T-helper 2 cell treated with Interferon-gamma antibody and Interleukin-4, amounts not matched to agents 100 ng/mL and 5 ng/mL, for 36 hours (primary cell): ENCODE results near the gene INHBC. TPM values are rescaled to one million over a fixed set of nuclear protein-coding genes. Genes with fewer than 3 reads are reported as not detected.
"Not testable (repeated sequence)": the region's sequence is repeated elsewhere in the genome, so short reads cannot be mapped to it uniquely, and the experiment has no call there.

Experiments
- intact Hi-C: fragments of 100-400 bp; cut with micrococcal nuclease; formaldehyde crosslinking; loops from one replicate; pipeline ENCODE4 v1.15.1; 2023
- total RNA-seq: library from RNA; stranded (reverse); gene quantifications from 2 replicates; pipeline ENCODE4 v1.2.3, GENCODE V29; 2022

The INHBC gene
- not detected in 2 replicates for total RNA-seq

GRCh38 chr12:57434517-57435223 is at the start of gene INHBC:
Gene INHBC (plus strand): TSS chr12:57434784. CDS start chr12:57434887, 103 bp downstream.
- intact Hi-C loops = no loop called here

GRCh38 chr12:57385586-57385985 is 49.0 kb upstream of the INHBC start:
- intact Hi-C loops = no loop called here

- intact Hi-C loops = no loop called here
Observed at GRCh38 chr12:57386187-57386720, 48.3 kb upstream of the INHBC start.

- intact Hi-C loops = no loop called here
Observed at GRCh38 chr12:57388425-57388824, 46.2 kb upstream of the INHBC start.

- intact Hi-C loops = no loop called here
Observed at GRCh38 chr12:57389033-57389432, 45.6 kb upstream of the INHBC start.

GRCh38 chr12:57390174-57390573 is 44.4 kb upstream of the INHBC start:
- intact Hi-C loops = no loop called here

GRCh38 chr12:57395121-57395520 is 39.5 kb upstream of the INHBC start:
- intact Hi-C loops = no loop called here

GRCh38 chr12:57397441-57397840 is 37.1 kb upstream of the INHBC start:
- intact Hi-C loops = no loop called here

- intact Hi-C loops = not testable (repeated sequence)
Observed at GRCh38 chr12:57399718-57400463, 34.7 kb upstream of the INHBC start.

GRCh38 chr12:57401165-57401564 is 33.4 kb upstream of the INHBC start:
- intact Hi-C loops = no loop called here

GRCh38 chr12:57402156-57402555 is 32.4 kb upstream of the INHBC start:
- intact Hi-C loops = not testable (repeated sequence)

GRCh38 chr12:57404966-57405640 is 29.5 kb upstream of the INHBC start:
- intact Hi-C loops = no loop called here

GRCh38 chr12:57410534-57410933 is 24.1 kb upstream of the INHBC start:
- intact Hi-C loops = no loop called here

GRCh38 chr12:57414160-57414559 is 20.4 kb upstream of the INHBC start:
- intact Hi-C loops = not testable (repeated sequence)

GRCh38 chr12:57415088-57415487 is 19.5 kb upstream of the INHBC start:
- intact Hi-C loops = no loop called here

GRCh38 chr12:57416039-57416996 is 18.3 kb upstream of the INHBC start:
- intact Hi-C loops = no loop called here

GRCh38 chr12:57418255-57418654 is 16.3 kb upstream of the INHBC start:
- intact Hi-C loops = no loop called here

- intact Hi-C loops = no loop called here
Observed at GRCh38 chr12:57419495-57419894, 15.1 kb upstream of the INHBC start.

- intact Hi-C loops = no loop called here
Observed at GRCh38 chr12:57420482-57420881, 14.1 kb upstream of the INHBC start.

- intact Hi-C loops = not testable (repeated sequence)
Observed at GRCh38 chr12:57426948-57427347, 7.6 kb upstream of the INHBC start.

GRCh38 chr12:57428965-57429364 is 5.6 kb upstream of the INHBC start:
- intact Hi-C loops = no loop called here
